Left lung (tissue), 10 donors: ENCODE data around the gene FBXO41. TPM values are rescaled to one million over a fixed set of nuclear protein-coding genes. Genes with fewer than 3 reads are reported as not detected.

Experiments
- ATAC-seq: fragments of 200-7000 bp; cut with Tn5 transposase; one replicate; pipeline ENCODE4 v1.9.1; 2020; ENCODE audit warnings: moderate library complexity
- DNase-seq, 4 donors: peaks; one replicate each; pipeline ENCODE4 v3.0.0-alpha.2; 2013 to 2020
- H3K27ac ChIP-seq, 2 donors: fragments of 200-600 bp; sonication (generic) in 1 of 2; one replicate each; pipeline versions ENCODE4 v1.5.0 to v1.8.0; 2020 to 2021
- H3K27me3 ChIP-seq, 2 donors: fragments of 200-600 bp; sonication (generic) in 1 of 2; one replicate each; pipeline versions ENCODE4 v1.5.0 to v1.8.0; 2020 to 2021
- H3K36me3 ChIP-seq, 2 donors: fragments of 200-600 bp; sonication (generic) in 1 of 2; one replicate each; pipeline versions ENCODE4 v1.5.0 to v1.8.0; 2020 to 2021
- H3K4me1 ChIP-seq, 2 donors: fragments of 200-600 bp; one replicate each; pipeline ENCODE4 v1.8.0; 2021
- H3K4me3 ChIP-seq, 2 donors: fragments of 200-600 bp; sonication (generic) in 1 of 2; one replicate each; pipeline versions ENCODE4 v1.5.0 to v1.8.0; 2020 to 2021; ENCODE audit warnings: mild to moderate bottlenecking in 1 of 2
- H3K9me3 ChIP-seq, 2 donors: fragments of 200-600 bp; sonication (generic) in 1 of 2; one replicate each; pipeline versions ENCODE4 v1.5.0 to v1.8.0; 2020 to 2021
- intact Hi-C, 2 donors: fragments of 100-400 bp; cut with DNase I; formaldehyde crosslinking; loops; one replicate each; pipeline versions ENCODE4 v1.11.2 to v1.14.2; 2022
- polyA plus RNA-seq, 6 donors: library from polyadenylated mRNA; unstranded; fragments of 120-200 nt; gene quantifications; one replicate each; pipeline ENCODE4 v1.2.1, GENCODE V29; 2013; ENCODE audit not compliant: insufficient read length in 6 of 6
- total RNA-seq, 2 donors: library from RNA; stranded (reverse); fragmentation: NEBNext Ultra II Directional; extraction: Animal tissue kit (Norgen Biotek cat#: 25700); gene quantifications; one replicate each; pipeline ENCODE4 v1.2.1, GENCODE V29; 2021
- TF ChIP-seq, protein P1 (sequence below), 2 donors: fragments of 200-600 bp; sonication (generic) in 1 of 2; IDR thresholded peaks; one replicate each; pipeline versions ENCODE4 v1.5.0 to v1.8.0; 2021; ENCODE audit warnings: antibody characterized with exemption in 2 of 2
- donor health status: DM: no; HTN: yes; CAD: no.
- donor health status: DM: no; HTN: no; CAD: no.

FBXO41 gene
- total and polyA plus RNA-seq, 8 donors: 1.4 to 3.5 (median 1.9) TPM

DNA sequence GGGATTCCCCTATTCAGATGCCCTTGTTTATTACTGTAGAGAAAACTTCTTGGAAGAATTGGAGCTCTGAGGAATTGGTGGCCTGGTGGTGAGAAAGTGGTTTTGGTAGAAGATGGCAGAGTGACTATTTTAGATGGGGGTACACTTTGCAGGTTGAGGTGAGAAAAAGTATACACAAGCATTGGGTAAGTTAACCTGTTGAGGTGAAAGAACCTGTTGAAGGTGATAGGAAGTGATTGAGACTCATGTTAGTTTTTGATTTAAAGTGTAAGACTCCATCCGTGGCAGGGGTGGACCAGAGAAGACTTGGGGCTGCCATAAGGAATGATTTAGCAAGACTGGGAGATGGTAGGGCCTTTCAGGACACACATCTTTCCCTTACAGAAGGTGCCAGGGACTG lies 47.1 kb downstream of the FBXO41 start:
- H3K4me1 ChIP-seq: peaks cover 28 to 57% of the 10 kb centered on the region in 2 donors
- no peak for DNase-seq
- H3K4me3 ChIP-seq: no peak overlapping the region
- TF ChIP-seq, protein P1, sequence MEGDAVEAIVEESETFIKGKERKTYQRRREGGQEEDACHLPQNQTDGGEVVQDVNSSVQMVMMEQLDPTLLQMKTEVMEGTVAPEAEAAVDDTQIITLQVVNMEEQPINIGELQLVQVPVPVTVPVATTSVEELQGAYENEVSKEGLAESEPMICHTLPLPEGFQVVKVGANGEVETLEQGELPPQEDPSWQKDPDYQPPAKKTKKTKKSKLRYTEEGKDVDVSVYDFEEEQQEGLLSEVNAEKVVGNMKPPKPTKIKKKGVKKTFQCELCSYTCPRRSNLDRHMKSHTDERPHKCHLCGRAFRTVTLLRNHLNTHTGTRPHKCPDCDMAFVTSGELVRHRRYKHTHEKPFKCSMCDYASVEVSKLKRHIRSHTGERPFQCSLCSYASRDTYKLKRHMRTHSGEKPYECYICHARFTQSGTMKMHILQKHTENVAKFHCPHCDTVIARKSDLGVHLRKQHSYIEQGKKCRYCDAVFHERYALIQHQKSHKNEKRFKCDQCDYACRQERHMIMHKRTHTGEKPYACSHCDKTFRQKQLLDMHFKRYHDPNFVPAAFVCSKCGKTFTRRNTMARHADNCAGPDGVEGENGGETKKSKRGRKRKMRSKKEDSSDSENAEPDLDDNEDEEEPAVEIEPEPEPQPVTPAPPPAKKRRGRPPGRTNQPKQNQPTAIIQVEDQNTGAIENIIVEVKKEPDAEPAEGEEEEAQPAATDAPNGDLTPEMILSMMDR (IDR thresholded peaks at IDR 0.05): no peak
- no peak overlapping the region for H3K27ac ChIP-seq
- peaks cover 0 to 36% of the 10 kb centered on the region in 2 donors for H3K36me3 ChIP-seq
- H3K27me3 ChIP-seq: no peaks in the 10 kb centered on the region
- no peaks in the 10 kb centered on the region for H3K9me3 ChIP-seq
- intact Hi-C loops: no loop called here
- ATAC-seq: no peak

DNA sequence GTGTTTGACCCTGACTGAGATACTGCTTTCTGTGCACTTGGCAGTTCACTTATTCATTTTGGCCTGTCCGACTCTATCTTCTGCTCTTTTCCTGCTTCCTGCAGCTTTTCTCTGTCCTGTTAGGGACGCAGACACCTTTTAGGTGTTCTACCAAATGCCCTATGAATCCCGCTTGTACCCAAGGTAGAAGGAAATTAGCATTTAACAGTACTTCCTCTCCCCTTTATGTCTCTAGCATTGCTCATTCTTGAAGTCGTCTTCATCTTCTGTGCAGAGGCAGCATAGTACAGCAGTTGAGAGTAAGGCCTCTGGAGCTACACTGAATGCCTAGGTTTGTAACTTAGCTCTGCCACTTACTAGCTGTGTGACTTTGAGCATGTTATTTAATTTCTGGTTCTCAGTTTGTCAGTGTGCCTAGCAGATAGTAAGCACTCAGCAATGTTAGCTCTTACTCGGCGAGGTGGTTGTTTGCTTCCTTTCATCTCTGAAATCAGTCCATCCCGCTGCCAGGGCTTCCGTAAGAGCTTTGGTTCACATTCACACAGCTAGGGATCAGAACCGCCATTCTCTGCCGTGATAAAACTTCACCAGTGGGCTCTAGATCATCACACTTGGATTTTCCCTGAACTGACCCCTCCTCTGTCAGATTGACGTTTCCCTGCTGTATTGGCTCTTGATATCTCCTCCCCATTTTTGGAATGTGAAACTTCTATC lies 48.8 kb downstream of the FBXO41 start:
- DNase-seq (no peak), ATAC-seq (no peak)
- TF ChIP-seq, protein P1 (IDR thresholded peaks at IDR 0.05): no peak
- H3K36me3 ChIP-seq: peaks cover 0 to 19% of the 10 kb centered on the region in 2 donors
- intact Hi-C loops: no loop called here
- no peaks in the 10 kb centered on the region for H3K9me3 ChIP-seq
- H3K4me1 ChIP-seq: peaks cover 29 to 56% of the 10 kb centered on the region in 2 donors
- no peaks in the 10 kb centered on the region for H3K27me3 ChIP-seq
- peak overlapping the region; percentile 66 to 74 for H3K4me3 ChIP-seq
- no peak overlapping the region for H3K27ac ChIP-seq

DNA sequence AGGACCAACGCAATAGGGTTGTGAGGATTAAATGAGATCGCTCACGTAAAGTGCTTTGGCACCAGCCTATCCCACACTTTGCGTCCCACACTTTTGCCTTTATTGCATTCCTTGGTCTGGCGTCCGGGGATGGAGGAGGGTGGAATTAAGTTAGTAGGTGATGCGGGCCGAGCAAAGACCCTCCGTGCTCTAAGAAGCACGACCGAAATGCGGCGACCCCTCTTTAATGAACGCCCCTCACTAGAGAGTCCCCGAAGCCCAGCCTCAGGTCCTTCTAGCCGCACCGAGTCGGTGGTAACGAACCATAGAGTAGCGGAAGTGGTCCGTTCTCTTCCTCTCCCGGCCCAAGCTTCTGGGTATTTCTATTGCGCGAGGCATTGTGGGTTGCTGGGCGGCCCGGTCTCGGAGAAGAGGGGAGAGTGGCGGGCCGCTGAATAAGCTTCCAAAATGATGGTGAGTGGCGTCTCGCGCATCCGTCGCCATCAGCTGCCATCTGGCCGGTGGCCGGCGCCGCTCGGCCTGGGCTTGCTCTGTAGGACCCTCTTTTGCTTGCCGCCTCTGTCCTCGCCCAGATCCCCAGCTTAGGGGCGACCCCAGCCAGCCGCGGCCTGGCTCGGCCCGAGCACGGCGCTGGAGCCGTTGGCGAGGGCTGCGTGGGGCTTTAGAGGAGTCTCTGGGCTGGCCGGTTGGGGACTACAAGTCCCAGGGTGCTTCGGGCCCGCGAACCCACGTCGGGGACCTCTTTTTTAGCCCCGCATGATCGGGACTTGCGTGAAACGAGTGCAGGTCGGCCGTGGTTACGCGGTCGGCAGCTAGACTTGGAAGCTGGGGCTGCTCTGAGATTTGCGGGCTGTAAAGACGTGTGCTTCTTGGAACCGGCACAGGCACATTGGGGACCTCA lies 50.1 kb downstream of the FBXO41 start, which contains the start of gene CCT7:
Gene CCT7 (plus strand): TSS at position 377 of the 901 bp plus-strand sequence. CDS start 71 bp downstream, at position 448.
- intact Hi-C loops: no loop called here
- ATAC-seq: peak; percentile 90
- TF ChIP-seq, protein P1 (IDR thresholded peaks at IDR 0.05): no peak
- Histone ChIP-seq H3K4me1 (peaks cover 26 to 51% of the 10 kb centered on the region in 2 donors), H3K36me3 (peaks cover 0 to 15% of the 10 kb centered on the region in 2 donors), H3K9me3 (no peaks in the 10 kb centered on the region), H3K27ac (peak within 1 kb of the TSS; percentile 90 to 93), H3K4me3 (peak within 1 kb of the TSS; percentile 66 to 74), H3K27me3 (no peaks in the 10 kb centered on the region)
- peak; percentile 90 to 92 (median 90) for DNase-seq

DNA sequence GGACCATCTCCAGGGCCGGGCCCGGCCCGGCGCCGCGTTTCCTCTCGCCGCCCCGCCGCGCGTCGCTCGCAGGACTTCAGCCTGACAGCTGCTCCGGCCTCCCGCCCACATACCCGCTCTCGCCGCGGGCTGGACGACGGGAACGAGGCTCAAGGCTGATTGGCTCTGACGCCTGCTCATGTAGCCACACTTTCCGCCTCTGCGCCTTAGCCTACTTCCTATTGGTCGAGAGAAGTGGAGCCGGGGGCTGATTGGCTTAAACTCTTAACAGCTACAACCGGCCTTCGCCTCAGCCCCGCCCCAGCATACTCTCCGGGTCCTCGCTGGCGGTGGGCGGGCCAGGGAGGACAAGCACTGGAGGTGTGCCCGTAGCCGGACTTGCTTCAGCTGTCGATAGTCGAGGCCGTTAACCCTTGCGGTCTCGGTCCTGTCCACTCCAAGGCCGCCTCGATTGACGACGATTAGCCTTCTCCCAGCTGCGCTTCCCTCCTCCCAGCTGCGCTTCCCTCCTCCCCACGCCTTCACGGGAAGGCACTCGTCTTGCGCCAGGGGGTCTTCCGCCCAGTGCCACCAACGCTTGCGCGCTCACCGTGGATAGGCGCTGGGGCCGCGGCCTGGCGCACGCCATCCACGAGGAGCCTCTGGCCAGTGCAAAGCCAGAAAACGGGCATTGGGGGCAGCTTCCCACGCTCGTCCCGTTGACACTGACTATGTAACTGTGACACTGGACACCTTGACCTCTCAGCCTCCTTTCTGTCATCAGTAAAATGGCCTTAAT lies 50.9 kb downstream of the FBXO41 start, which contains the start of gene PRADC1:
Gene PRADC1 (minus strand): TSS at position 86 of the 778 bp plus-strand sequence. CDS start 79 bp downstream, at position 7.
- Histone ChIP-seq H3K4me1 (peaks cover 26 to 43% of the 10 kb centered on the region in 2 donors), H3K4me3 (peak within 1 kb of the TSS; percentile 66 to 74), H3K27ac (peak within 1 kb of the TSS; percentile 90 to 93), H3K36me3 (peaks cover 0 to 17% of the 10 kb centered on the region in 2 donors), H3K9me3 (no peaks in the 10 kb centered on the region), H3K27me3 (no peaks in the 10 kb centered on the region)
- intact Hi-C loops: no loop called here
- TF ChIP-seq, protein P1 (IDR thresholded peaks at IDR 0.05): no peak
- DNase-seq (peak; percentile 97 to 99 (median 99)), ATAC-seq (peak; percentile 95)
